ENCODE measurements around the gene RSPH6A. TPM values are rescaled to one million over a fixed set of nuclear protein-coding genes. Genes with fewer than 3 reads are reported as not detected.
A peak's percentile ranks its signal among the peaks of the same experiment; 100 is the strongest.

RSPH6A gene
- total RNA-seq: 0.16 and 0.23 TPM in 2 replicates

DNA sequence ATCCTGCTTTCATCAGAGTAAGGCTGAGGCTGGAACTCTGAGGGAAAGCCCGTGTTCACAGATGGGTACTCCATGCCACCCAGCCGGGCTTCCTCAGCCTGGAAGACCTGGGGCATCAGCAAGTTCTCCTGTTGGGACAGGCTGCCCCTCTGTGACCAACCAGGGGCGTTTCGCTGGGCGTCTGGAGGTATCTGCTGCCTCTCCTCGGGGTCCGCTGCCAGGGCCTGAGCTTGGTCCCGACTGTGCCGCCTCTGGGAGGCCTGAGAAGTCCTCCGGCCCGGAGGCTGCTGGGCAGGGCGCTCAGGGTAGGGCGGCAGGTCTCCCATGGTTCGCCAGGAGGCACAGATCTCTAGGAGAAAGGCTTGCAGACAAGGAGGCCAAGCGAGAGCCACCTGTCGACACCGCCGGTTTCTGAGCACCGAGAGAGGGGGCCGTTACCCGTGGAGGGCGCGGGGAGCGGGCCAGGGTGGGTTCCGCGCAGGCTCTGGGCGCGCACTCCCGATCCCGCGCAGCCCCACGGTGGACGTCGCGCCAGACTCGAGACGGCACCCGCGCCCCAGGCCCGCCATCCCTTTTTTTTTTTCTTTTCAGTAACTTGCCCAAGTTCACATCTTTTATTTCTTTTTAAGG is at the start of gene RSPH6A:
Gene RSPH6A, minus strand, starts transcription at position 458 of the 630 bp plus-strand sequence. Its CDS starts 132 bp downstream, at position 326.
- no peak within 1 kb of the TSS for H3K27ac Mint-ChIP-seq
- peaks cover 13% of the 10 kb centered on the region for H3K36me3 Mint-ChIP-seq (ENCODE audit: low read depth)
- H3K4me3 Mint-ChIP-seq (ENCODE audit: low read depth): no peak within 1 kb of the TSS
- H3K9me3 Mint-ChIP-seq: no peaks in the 10 kb centered on the region
- H3K27me3 Mint-ChIP-seq (ENCODE audit: low read depth): no peaks in the 10 kb centered on the region
- intact Hi-C loops (cut with micrococcal nuclease): loop anchor here (5.0 kb wide), 1 partner anchor 202 kb away; no protein-coding TSS in a partner anchor
- no peak for DNase-seq (ENCODE audit: low spot score)
- H3K4me1 Mint-ChIP-seq (ENCODE audit: low read depth): peaks cover 7% of the 10 kb centered on the region

- peak overlapping the region; percentile 64 for H3K4me3 Mint-ChIP-seq (ENCODE audit: low read depth)
- intact Hi-C loops (cut with micrococcal nuclease): loop anchor here (1.0 to 5.0 kb wide), 2 partner anchors 131 to 132 kb away; partner anchors contain the start of genes CCDC61, FBXO46 and MEIOSIN
- H3K27me3 Mint-ChIP-seq (ENCODE audit: low read depth): peaks cover 29% of the 10 kb centered on the region
- no peak overlapping the region for H3K27ac Mint-ChIP-seq
- H3K36me3 Mint-ChIP-seq (ENCODE audit: low read depth): peaks cover 9% of the 10 kb centered on the region
- H3K4me1 Mint-ChIP-seq (ENCODE audit: low read depth): peaks cover 20% of the 10 kb centered on the region
- H3K9me3 Mint-ChIP-seq: no peaks in the 10 kb centered on the region
- no peak for DNase-seq (ENCODE audit: low spot score)
These were observed 49.5 kb upstream of the RSPH6A start for GRCh38 chr19:45864629-45865082.

GRCh38 chr19:45863840-45864628 is 48.9 kb upstream of the RSPH6A start, which contains the start of gene FOXA3:
Gene FOXA3, plus strand, starts transcription at chr19:45864326. Its CDS starts 131 bp downstream, at chr19:45864457.
- Mint-ChIP-seq H3K4me3 (ENCODE audit: low read depth) (peak within 1 kb of the TSS; percentile 90), H3K36me3 (ENCODE audit: low read depth) (peaks cover 14% of the 10 kb centered on the region), H3K9me3 (no peaks in the 10 kb centered on the region), H3K27me3 (ENCODE audit: low read depth) (peaks cover 29% of the 10 kb centered on the region), H3K4me1 (ENCODE audit: low read depth) (peaks cover 20% of the 10 kb centered on the region), H3K27ac (peak within 1 kb of the TSS; percentile 98)
- intact Hi-C loops (cut with micrococcal nuclease): loop anchor here (1.0 to 5.0 kb wide), 6 partner anchors 22 to 172 kb away; partner anchors contain the start of genes CCDC61, FBXO46, IRF2BP1 and MEIOSIN
- peak; percentile 51 for DNase-seq (ENCODE audit: low spot score)

GRCh38 chr19:45863335-45863839 is 48.3 kb upstream of the RSPH6A start:
- peak overlapping the region; percentile 90 for H3K4me3 Mint-ChIP-seq (ENCODE audit: low read depth)
- intact Hi-C loops (cut with micrococcal nuclease): loop anchor here (1.0 to 5.0 kb wide), 5 partner anchors 23 to 171 kb away; partner anchors contain the start of genes FBXO46, IRF2BP1, MEIOSIN and MYPOP

GRCh38 chr19:45862564-45863334 is 47.6 kb upstream of the RSPH6A start, which contains the start of gene SYMPK:
Gene SYMPK, minus strand, starts transcription at chr19:45863147. Its CDS starts 8,652 bp downstream, at chr19:45854495.
- H3K4me1 Mint-ChIP-seq (ENCODE audit: low read depth): peaks cover 23% of the 10 kb centered on the region
- H3K27me3 Mint-ChIP-seq (ENCODE audit: low read depth): peaks cover 28% of the 10 kb centered on the region
- peak; percentile 99 for DNase-seq (ENCODE audit: low spot score)
- H3K27ac Mint-ChIP-seq: peak within 1 kb of the TSS; percentile 98
- intact Hi-C loops (cut with micrococcal nuclease): loop anchor here (1.0 to 5.0 kb wide), 5 partner anchors 24 to 170 kb away; partner anchors contain the start of genes FBXO46, IRF2BP1, MEIOSIN and MYPOP
- H3K4me3 Mint-ChIP-seq (ENCODE audit: low read depth): peak within 1 kb of the TSS; percentile 90
- peaks cover 26% of the 10 kb centered on the region for H3K36me3 Mint-ChIP-seq (ENCODE audit: low read depth)
- no peaks in the 10 kb centered on the region for H3K9me3 Mint-ChIP-seq

More at GRCh38 chr19:45863335-45863839, 48.3 kb upstream of the RSPH6A start:
- peaks cover 20% of the 10 kb centered on the region for H3K4me1 Mint-ChIP-seq (ENCODE audit: low read depth)
- peaks cover 29% of the 10 kb centered on the region for H3K27me3 Mint-ChIP-seq (ENCODE audit: low read depth)
- DNase-seq (ENCODE audit: low spot score): no peak
- no peaks in the 10 kb centered on the region for H3K9me3 Mint-ChIP-seq
- H3K27ac Mint-ChIP-seq: peak overlapping the region; percentile 98
- peaks cover 21% of the 10 kb centered on the region for H3K36me3 Mint-ChIP-seq (ENCODE audit: low read depth)

DNA sequence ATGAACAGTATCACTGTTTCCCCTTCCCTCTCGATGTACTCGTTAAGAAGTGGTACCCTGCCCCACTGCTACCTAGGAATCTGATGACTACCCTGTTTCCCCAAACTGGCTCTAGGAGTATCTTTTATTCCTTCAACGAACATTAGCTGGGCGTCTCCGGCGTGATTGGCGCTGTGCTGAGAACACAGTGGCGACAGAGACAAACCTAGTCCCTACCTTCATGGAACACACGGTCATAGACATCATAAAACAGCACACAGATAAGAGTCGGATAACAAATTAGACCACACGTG is 47.1 kb upstream of the RSPH6A start:
- peak overlapping the region; percentile 90 for H3K4me3 Mint-ChIP-seq (ENCODE audit: low read depth)
- no peak for DNase-seq (ENCODE audit: low spot score)
- H3K27me3 Mint-ChIP-seq (ENCODE audit: low read depth): peaks cover 25% of the 10 kb centered on the region
- intact Hi-C loops (cut with micrococcal nuclease): loop anchor here (5.0 kb wide), 1 partner anchor 130 kb away; the partner anchor contains the start of genes FBXO46 and MEIOSIN
- no peaks in the 10 kb centered on the region for H3K9me3 Mint-ChIP-seq
- H3K4me1 Mint-ChIP-seq (ENCODE audit: low read depth): peaks cover 23% of the 10 kb centered on the region
- H3K27ac Mint-ChIP-seq: peak overlapping the region; percentile 98
- H3K36me3 Mint-ChIP-seq (ENCODE audit: low read depth): peaks cover 26% of the 10 kb centered on the region

GRCh38 chr19:45860359-45861259 is 45.5 kb upstream of the RSPH6A start:
- Mint-ChIP-seq H3K9me3 (no peaks in the 10 kb centered on the region), H3K4me1 (ENCODE audit: low read depth) (peaks cover 23% of the 10 kb centered on the region), H3K4me3 (ENCODE audit: low read depth) (peak overlapping the region; percentile 30), H3K27me3 (ENCODE audit: low read depth) (peaks cover 20% of the 10 kb centered on the region), H3K36me3 (ENCODE audit: low read depth) (peaks cover 30% of the 10 kb centered on the region), H3K27ac (no peak overlapping the region)
- intact Hi-C loops (cut with micrococcal nuclease): loop anchor here (5.0 kb wide), 1 partner anchor 128 kb away; the partner anchor contains the start of genes FBXO46 and MEIOSIN
- DNase-seq (ENCODE audit: low spot score): no peak

DNA sequence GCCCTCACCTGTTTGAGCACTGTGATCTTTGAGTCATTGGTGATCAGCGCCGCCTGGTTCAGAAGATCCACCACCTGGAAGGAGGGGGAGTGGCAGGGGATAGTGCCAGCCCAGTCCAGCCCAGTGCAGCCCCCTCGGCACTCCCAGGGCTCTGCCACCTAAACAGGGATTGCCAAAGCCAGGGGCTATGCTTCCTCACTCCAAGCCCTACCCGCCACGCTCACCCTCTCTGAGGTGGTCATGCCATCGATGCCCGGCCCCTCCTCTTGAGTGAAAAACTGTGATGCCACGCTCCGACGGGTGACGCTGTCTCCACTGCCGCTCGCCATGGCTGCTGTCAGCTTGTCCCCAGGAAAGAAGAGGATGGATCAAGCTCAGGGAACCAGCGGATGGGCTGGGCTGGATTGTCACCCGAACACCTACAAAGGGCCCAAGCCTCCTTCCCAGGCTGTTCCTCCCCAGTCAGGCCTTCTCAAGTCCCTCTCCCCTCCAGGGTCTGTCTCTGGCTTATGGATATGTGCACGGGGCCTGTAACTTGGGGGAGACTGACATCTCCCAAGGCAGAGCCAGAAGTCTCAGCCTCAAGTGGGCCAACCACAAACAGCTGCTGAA is 39.2 kb upstream of the RSPH6A start:
- H3K27ac Mint-ChIP-seq: no peak overlapping the region
- H3K4me1 Mint-ChIP-seq (ENCODE audit: low read depth): peaks cover 2% of the 10 kb centered on the region
- no peaks in the 10 kb centered on the region for H3K27me3 Mint-ChIP-seq (ENCODE audit: low read depth)
- DNase-seq (ENCODE audit: low spot score): no peak
- H3K36me3 Mint-ChIP-seq (ENCODE audit: low read depth): peaks cover 57% of the 10 kb centered on the region
- no peaks in the 10 kb centered on the region for H3K9me3 Mint-ChIP-seq
- H3K4me3 Mint-ChIP-seq (ENCODE audit: low read depth): no peak overlapping the region
- intact Hi-C loops (cut with micrococcal nuclease): no loop called here

- Mint-ChIP-seq H3K4me1 (ENCODE audit: low read depth) (no peaks in the 10 kb centered on the region), H3K27ac (no peak overlapping the region), H3K4me3 (ENCODE audit: low read depth) (no peak overlapping the region), H3K27me3 (ENCODE audit: low read depth) (no peaks in the 10 kb centered on the region), H3K9me3 (no peaks in the 10 kb centered on the region), H3K36me3 (ENCODE audit: low read depth) (peaks cover 55% of the 10 kb centered on the region)
- no peak for DNase-seq (ENCODE audit: low spot score)
- intact Hi-C loops (cut with micrococcal nuclease): no loop called here
These were observed 37.9 kb upstream of the RSPH6A start for GRCh38 chr19:45852983-45853382.

- no peak for DNase-seq (ENCODE audit: low spot score)
- Mint-ChIP-seq H3K9me3 (no peaks in the 10 kb centered on the region), H3K36me3 (ENCODE audit: low read depth) (peaks cover 62% of the 10 kb centered on the region), H3K27ac (no peak overlapping the region), H3K4me1 (ENCODE audit: low read depth) (no peaks in the 10 kb centered on the region), H3K4me3 (ENCODE audit: low read depth) (no peak overlapping the region), H3K27me3 (ENCODE audit: low read depth) (no peaks in the 10 kb centered on the region)
- intact Hi-C loops (cut with micrococcal nuclease): no loop called here
These were observed 37.1 kb upstream of the RSPH6A start for GRCh38 chr19:45852145-45852750.

GRCh38 chr19:45848922-45849321 is 33.8 kb upstream of the RSPH6A start:
- Mint-ChIP-seq H3K36me3 (ENCODE audit: low read depth) (peaks cover 72% of the 10 kb centered on the region), H3K4me3 (ENCODE audit: low read depth) (no peak overlapping the region), H3K27ac (no peak overlapping the region), H3K27me3 (ENCODE audit: low read depth) (no peaks in the 10 kb centered on the region), H3K9me3 (no peaks in the 10 kb centered on the region), H3K4me1 (ENCODE audit: low read depth) (no peaks in the 10 kb centered on the region)
- DNase-seq (ENCODE audit: low spot score): no peak
- intact Hi-C loops (cut with micrococcal nuclease): no loop called here
